Muscle of leg (tissue), 11 donors: ENCODE results near the gene GLI1. TPM values are rescaled to one million over a fixed set of nuclear protein-coding genes. Genes with fewer than 3 reads are reported as not detected.
"Not testable (repeated sequence)": the region's sequence is repeated elsewhere in the genome, so short reads cannot be mapped to it uniquely, and the experiment has no call there.

Source experiments
- DNase-seq: peaks from one replicate; pipeline ENCODE4 v3.0.0; 2013
- H3K27ac ChIP-seq: one replicate; pipeline ENCODE4 v1.5.1; 2013; ENCODE audit warnings: mild to moderate bottlenecking, low read length, control low read depth
- H3K27me3 ChIP-seq: one replicate; pipeline ENCODE4 v1.6.1; 2013; ENCODE audit warnings: low read length; ENCODE audit not compliant: control insufficient read depth, insufficient read depth
- H3K36me3 ChIP-seq: one replicate; pipeline ENCODE4 v1.6.1; 2013; ENCODE audit warnings: low read length; ENCODE audit not compliant: control insufficient read depth, insufficient read depth
- H3K4me1 ChIP-seq: one replicate; pipeline ENCODE4 v1.6.1; 2013; ENCODE audit warnings: low read length; ENCODE audit not compliant: control insufficient read depth, insufficient read depth
- H3K4me3 ChIP-seq: one replicate; pipeline ENCODE4 v1.5.1; 2013; ENCODE audit warnings: low read length, control low read depth
- H3K9me3 ChIP-seq: replicated peaks from 2 replicates; pipeline ENCODE4 v1.6.1; 2013; ENCODE audit warnings: low read depth, low read length; ENCODE audit not compliant: control insufficient read depth
- WGBS: methylation state at CpG from one replicate; pipeline ENCODE4 v1.1.5; 2013; ENCODE audit warnings: missing lambda C conversion rate; ENCODE audit not compliant: insufficient coverage; 5-methylcytosine and 5-hydroxymethylcytosine counted together
- polyA plus RNA-seq, 8 donors: library from polyadenylated mRNA; unstranded; fragments of 120-200 nt; gene quantifications; one replicate each; pipeline versions ENCODE4 v1.2.1 to v1.2.3, GENCODE V29; 2013; ENCODE audit warnings: inconsistent platforms in 1 of 8, low replicate concordance in 1 of 8; ENCODE audit not compliant: insufficient read length in 8 of 8, insufficient read depth in 1 of 8
- total RNA-seq: library from RNA; stranded (reverse); fragments of 120-200 nt; gene quantifications from one replicate; pipeline ENCODE4 v1.2.4, GENCODE V29; 2013

Gene GLI1
- total and polyA plus RNA-seq, 9 donors: 7.1 to 16.2 (median 9.6) TPM

GRCh38 chr12:57495051-57495701, 35.6 kb downstream of the GLI1 start:
- 96% methylated on average over 25 of the region's 48 CpGs for WGBS
- not testable (repeated sequence) for H3K4me3 ChIP-seq, H3K9me3 ChIP-seq, DNase-seq, H3K4me1 ChIP-seq, H3K27me3 ChIP-seq, H3K27ac ChIP-seq
- peaks cover 49% of the 10 kb centered on the region for H3K36me3 ChIP-seq

GRCh38 chr12:57496822-57497221, 37.2 kb downstream of the GLI1 start:
- Histone ChIP-seq H3K4me1 (no peaks in the 10 kb centered on the region), H3K36me3 (peaks cover 48% of the 10 kb centered on the region), H3K27me3 (no peaks in the 10 kb centered on the region), H3K27ac (no peak overlapping the region), H3K9me3 (no peaks in the 10 kb centered on the region), H3K4me3 (no peak overlapping the region)
- DNase-seq: no peak

- WGBS: 96% methylated on average over 11 of the region's 12 CpGs
- no peak overlapping the region for H3K27ac ChIP-seq
- peaks cover 53% of the 10 kb centered on the region for H3K36me3 ChIP-seq
- no peak overlapping the region for H3K4me3 ChIP-seq
- no peaks in the 10 kb centered on the region for H3K27me3 ChIP-seq
- H3K9me3 ChIP-seq: no peaks in the 10 kb centered on the region
- no peaks in the 10 kb centered on the region for H3K4me1 ChIP-seq
- no peak for DNase-seq
Observed at GRCh38 chr12:57497223-57498131, 37.9 kb downstream of the GLI1 start.

GRCh38 chr12:57498132-57498502, 38.5 kb downstream of the GLI1 start:
- no peaks in the 10 kb centered on the region for H3K9me3 ChIP-seq
- no peaks in the 10 kb centered on the region for H3K4me1 ChIP-seq
- no peak overlapping the region for H3K4me3 ChIP-seq
- WGBS: 78% methylated on average over 3 of the region's 9 CpGs
- no peak overlapping the region for H3K27ac ChIP-seq
- DNase-seq: no peak
- H3K36me3 ChIP-seq: peaks cover 48% of the 10 kb centered on the region
- H3K27me3 ChIP-seq: no peaks in the 10 kb centered on the region

GRCh38 chr12:57498571-57498970, 39.0 kb downstream of the GLI1 start:
- no peaks in the 10 kb centered on the region for H3K4me1 ChIP-seq
- H3K27ac ChIP-seq: no peak overlapping the region
- no peaks in the 10 kb centered on the region for H3K27me3 ChIP-seq
- no peak for DNase-seq
- WGBS: no CpG with 5 or more reads among the region's 4 CpGs
- no peak overlapping the region for H3K4me3 ChIP-seq
- H3K9me3 ChIP-seq: no peaks in the 10 kb centered on the region
- peaks cover 49% of the 10 kb centered on the region for H3K36me3 ChIP-seq

- peaks cover 65% of the 10 kb centered on the region for H3K36me3 ChIP-seq
Observed at GRCh38 chr12:57500213-57500612, 40.6 kb downstream of the GLI1 start.

GRCh38 chr12:57502311-57502969, 42.9 kb downstream of the GLI1 start:
- not testable (repeated sequence) for DNase-seq, H3K9me3 ChIP-seq, H3K27ac ChIP-seq, H3K4me3 ChIP-seq, H3K4me1 ChIP-seq, H3K27me3 ChIP-seq
- WGBS: no CpG with 5 or more reads among the region's 22 CpGs
- H3K36me3 ChIP-seq: peaks cover 67% of the 10 kb centered on the region

More at GRCh38 chr12:57500213-57500612, 40.6 kb downstream of the GLI1 start:
- Histone ChIP-seq H3K9me3 (no peaks in the 10 kb centered on the region), H3K27me3 (no peaks in the 10 kb centered on the region), H3K4me3 (no peak overlapping the region), H3K4me1 (no peaks in the 10 kb centered on the region), H3K27ac (no peak overlapping the region)
- DNase-seq: no peak
- 96% methylated on average over 8 of the region's 11 CpGs for WGBS

- not testable (repeated sequence) for H3K4me1 ChIP-seq, H3K27ac ChIP-seq, H3K9me3 ChIP-seq, DNase-seq, H3K4me3 ChIP-seq, H3K27me3 ChIP-seq
- no CpG with 5 or more reads among the region's 4 CpGs for WGBS
- peaks cover 61% of the 10 kb centered on the region for H3K36me3 ChIP-seq
Observed at GRCh38 chr12:57506541-57506940, 47.0 kb downstream of the GLI1 start.

GRCh38 chr12:57507796-57508195, 48.2 kb downstream of the GLI1 start:
- H3K36me3 ChIP-seq: peaks cover 65% of the 10 kb centered on the region
- H3K27me3 ChIP-seq, DNase-seq, H3K4me1 ChIP-seq, H3K27ac ChIP-seq, H3K4me3 ChIP-seq, H3K9me3 ChIP-seq: not testable (repeated sequence)
- 100% methylated on average over 4 of the region's 28 CpGs for WGBS

- WGBS: 92% methylated on average over 4 of the region's 4 CpGs
- no peak overlapping the region for H3K4me3 ChIP-seq
- H3K36me3 ChIP-seq: peaks cover 70% of the 10 kb centered on the region
- H3K27ac ChIP-seq: no peak overlapping the region
- no peak for DNase-seq
- H3K4me1 ChIP-seq: no peaks in the 10 kb centered on the region
- H3K9me3 ChIP-seq: no peaks in the 10 kb centered on the region
- H3K27me3 ChIP-seq: no peaks in the 10 kb centered on the region
Observed at GRCh38 chr12:57511161-57511560, 51.6 kb downstream of the GLI1 start.
